ENCODE measurements around the gene SARM1. TPM values are rescaled to one million over a fixed set of nuclear protein-coding genes. Genes with fewer than 3 reads are reported as not detected.
"Not testable (repeated sequence)": the region's sequence is repeated elsewhere in the genome, so short reads cannot be mapped to it uniquely, and the experiment has no call there.

SARM1 gene
- total RNA-seq, 3 donors from 2014 or later (not counting 1 experiment from before 2014, with no cell fraction given), result 25.7 to 33.0 (median 26.2) TPM

- DNase-seq, result peak; percentile 92 to 99
- Mint-ChIP-seq H3K4me3 (peak within 1 kb of the TSS; percentile 99), H3K9me3 (no peaks in the 10 kb centered on the region), H3K36me3 (no peaks in the 10 kb centered on the region), H3K27me3 (ENCODE audit: low read depth in 2 of 2) (no peaks in the 10 kb centered on the region), H3K27ac (peak within 1 kb of the TSS; percentile 94 to 100), H3K4me1 (peaks cover 25 to 49% of the 10 kb centered on the region in 2 donors)
- peak within 1 kb of the TSS; percentile 74 for H3K4me3 ChIP-seq (ENCODE audit: low read length)
- ATAC-seq, result peak; percentile 94 to 99 (median 94)
- H3K36me3 ChIP-seq (ENCODE audit: control insufficient read depth, insufficient read depth, low read length), result peaks cover 19% of the 10 kb centered on the region
- peak within 1 kb of the TSS; percentile 90 for H3K27ac ChIP-seq (ENCODE audit: low read length)
- WGBS (ENCODE audit: insufficient coverage), result under 1% methylated on average over 62 of the region's 62 CpGs
- H3K4me1 ChIP-seq (ENCODE audit: control insufficient read depth, insufficient read depth, low read length), result peaks cover 20% of the 10 kb centered on the region
- no peaks in the 10 kb centered on the region for H3K27me3 ChIP-seq (ENCODE audit: control insufficient read depth, insufficient read depth, low read length)
- no peaks in the 10 kb centered on the region for H3K9me3 ChIP-seq (ENCODE audit: control insufficient read depth, insufficient read depth, low read length)
- intact Hi-C loops (cut with micrococcal nuclease), result loop anchor here (1.0 to 10.0 kb wide), 3 partner anchors 16 to 379 kb away; partner anchors contain the start of genes POLDIP2, PROCA1, RAB34 and RPL23A
- TF ChIP-seq CTCF (IDR thresholded peaks at IDR 0.05), result no peak
Observed at GRCh38 chr17:28335201-28335958, 36.1 kb upstream of the SARM1 start, which contains the start of the genes IFT20 and TNFAIP1. Gene IFT20 (minus strand): TSS chr17:28335472. CDS start chr17:28331985, 3,487 bp downstream. Gene TNFAIP1 (plus strand): TSS chr17:28335761. CDS start chr17:28339522, 3,761 bp downstream.

- Mint-ChIP-seq H3K4me3 (peak overlapping the region; percentile 99), H3K9me3 (no peaks in the 10 kb centered on the region), H3K4me1 (peaks cover 25 to 49% of the 10 kb centered on the region in 2 donors), H3K27ac (peak overlapping the region; percentile 94 to 100), H3K36me3 (no peaks in the 10 kb centered on the region), H3K27me3 (ENCODE audit: low read depth in 2 of 2) (no peaks in the 10 kb centered on the region)
- no peak for TF ChIP-seq CTCF (IDR thresholded peaks at IDR 0.05)
- peak in 1 of 2 donors; percentile 50 for DNase-seq
- peak overlapping the region; percentile 74 for H3K4me3 ChIP-seq (ENCODE audit: low read length)
- WGBS (ENCODE audit: insufficient coverage), result 10% methylated on average over 29 of the region's 29 CpGs
- H3K27ac ChIP-seq (ENCODE audit: low read length), result peak overlapping the region; percentile 90
- ATAC-seq, result no peak
- H3K9me3 ChIP-seq (ENCODE audit: control insufficient read depth, insufficient read depth, low read length), result no peaks in the 10 kb centered on the region
- H3K27me3 ChIP-seq (ENCODE audit: control insufficient read depth, insufficient read depth, low read length), result no peaks in the 10 kb centered on the region
- peaks cover 20% of the 10 kb centered on the region for H3K4me1 ChIP-seq (ENCODE audit: control insufficient read depth, insufficient read depth, low read length)
- intact Hi-C loops (cut with micrococcal nuclease), result loop anchor here (1.0 to 10.0 kb wide), 3 partner anchors 17 to 379 kb away; partner anchors contain the start of genes POLDIP2, PROCA1, RAB34 and RPL23A
- H3K36me3 ChIP-seq (ENCODE audit: control insufficient read depth, insufficient read depth, low read length), result peaks cover 14% of the 10 kb centered on the region
Observed at GRCh38 chr17:28335959-28336871, 35.3 kb upstream of the SARM1 start.

- WGBS (ENCODE audit: insufficient coverage), result 92% methylated on average over 5 of the region's 5 CpGs
- peak overlapping the region; percentile 33 for H3K4me3 Mint-ChIP-seq
- no peaks in the 10 kb centered on the region for H3K9me3 ChIP-seq (ENCODE audit: control insufficient read depth, insufficient read depth, low read length)
- H3K27ac ChIP-seq (ENCODE audit: low read length), result no peak overlapping the region
- peaks cover 25 to 45% of the 10 kb centered on the region in 2 donors for H3K4me1 Mint-ChIP-seq
- H3K9me3 Mint-ChIP-seq, result no peaks in the 10 kb centered on the region
- no peak for TF ChIP-seq CTCF (IDR thresholded peaks at IDR 0.05)
- H3K27ac Mint-ChIP-seq, result peak overlapping the region; percentile 35 to 100
- DNase-seq, result no peak
- H3K36me3 Mint-ChIP-seq, result no peaks in the 10 kb centered on the region
- no peaks in the 10 kb centered on the region for H3K27me3 ChIP-seq (ENCODE audit: control insufficient read depth, insufficient read depth, low read length)
- no peak for ATAC-seq
- peaks cover 25% of the 10 kb centered on the region for H3K36me3 ChIP-seq (ENCODE audit: control insufficient read depth, insufficient read depth, low read length)
- H3K4me3 ChIP-seq (ENCODE audit: low read length), result no peak overlapping the region
- intact Hi-C loops (cut with micrococcal nuclease), result loop anchor here (10.0 kb wide), 1 partner anchor 377 kb away; the partner anchor contains the start of genes PROCA1, RAB34 and RPL23A
- peaks cover 20% of the 10 kb centered on the region for H3K4me1 ChIP-seq (ENCODE audit: control insufficient read depth, insufficient read depth, low read length)
- no peaks in the 10 kb centered on the region for H3K27me3 Mint-ChIP-seq (ENCODE audit: low read depth in 2 of 2)
Observed at GRCh38 chr17:28338056-28338768, 33.3 kb upstream of the SARM1 start.

- not testable (repeated sequence) for H3K27ac ChIP-seq (ENCODE audit: low read length); H3K9me3 Mint-ChIP-seq; H3K36me3 Mint-ChIP-seq; H3K27me3 ChIP-seq (ENCODE audit: control insufficient read depth, insufficient read depth, low read length); H3K9me3 ChIP-seq (ENCODE audit: control insufficient read depth, insufficient read depth, low read length); H3K4me3 Mint-ChIP-seq; H3K27me3 Mint-ChIP-seq (ENCODE audit: low read depth in 2 of 2); DNase-seq; ATAC-seq; H3K4me3 ChIP-seq (ENCODE audit: low read length)
- peaks cover 24 to 43% of the 10 kb centered on the region in 2 donors for H3K4me1 Mint-ChIP-seq
- 96% methylated on average over 8 of the region's 8 CpGs for WGBS (ENCODE audit: insufficient coverage)
- H3K36me3 ChIP-seq (ENCODE audit: control insufficient read depth, insufficient read depth, low read length), result peaks cover 29% of the 10 kb centered on the region
- H3K27ac Mint-ChIP-seq, result peak overlapping the region in 1 of 2 donors; percentile 22
- intact Hi-C loops (cut with micrococcal nuclease), result loop anchor here (10.0 kb wide), 1 partner anchor 376 kb away; the partner anchor contains the start of genes PROCA1, RAB34 and RPL23A
- H3K4me1 ChIP-seq (ENCODE audit: control insufficient read depth, insufficient read depth, low read length), result peaks cover 20% of the 10 kb centered on the region
Observed at GRCh38 chr17:28338769-28339212, 32.7 kb upstream of the SARM1 start.
